SU-DHL-6 (cell line): ENCODE results near the gene DMRTA1.

ENCODE experiments used
- H2AFZ ChIP-seq: fragments of 200-600 bp; sonication (generic); 2 replicates; pipeline ENCODE4 v1.6.1; 2014; ENCODE audit warnings: low read depth, mild to moderate bottlenecking, moderate library complexity, mixed read lengths, antibody characterized with exemption, low read length; ENCODE audit not compliant: severe bottlenecking
- H3F3A ChIP-seq: fragments of 200-600 bp; shearing (Covaris generic); 2 replicates; pipeline ENCODE4 v1.6.0; 2016; ENCODE audit warnings: antibody characterized with exemption, mild to moderate bottlenecking; ENCODE audit not compliant: insufficient read depth
- H3K27ac ChIP-seq: fragments of 200-600 bp; sonication (generic); 2 replicates; pipeline ENCODE4 v1.5.1; 2016; ENCODE audit warnings: low read depth, mild to moderate bottlenecking, low read length, moderate library complexity, mixed read lengths
- H3K27me3 ChIP-seq: fragments of 200-600 bp; sonication (generic), shearing (Covaris generic); 2 replicates; pipeline ENCODE4 v1.6.0; 2014; ENCODE audit warnings: mild to moderate bottlenecking, low read length
- H3K36me3 ChIP-seq: fragments of 200-600 bp; sonication (generic); 2 replicates; pipeline ENCODE4 v1.6.1; 2014; ENCODE audit warnings: mild to moderate bottlenecking, low read length, mixed read lengths
- H3K4me2 ChIP-seq: fragments of 300-600, 200-600 bp; shearing (Covaris generic), sonication (generic); 2 replicates; pipeline ENCODE4 v1.6.0; 2014; ENCODE audit warnings: low read length, low read depth, mild to moderate bottlenecking; ENCODE audit not compliant: poor library complexity, severe bottlenecking
- H3K4me3 ChIP-seq: fragments of 200-600 bp; sonication (generic); 2 replicates; pipeline ENCODE4 v1.5.1; 2014; ENCODE audit warnings: antibody characterized with exemption, low read length, mild to moderate bottlenecking, mixed read lengths; ENCODE audit not compliant: insufficient read depth, poor library complexity, severe bottlenecking
- H3K79me2 ChIP-seq: fragments of 200-600 bp; sonication (generic); 2 replicates; pipeline ENCODE4 v1.6.1; 2014; ENCODE audit warnings: mild to moderate bottlenecking, low read length, moderate library complexity; ENCODE audit not compliant: insufficient read depth
- H3K9ac ChIP-seq: fragments of 200-600 bp; sonication (generic); 2 replicates; pipeline ENCODE4 v1.7.0; 2014; ENCODE audit warnings: mild to moderate bottlenecking, low read length
- H3K9me2 ChIP-seq: fragments of 200-600 bp; sonication (generic); replicated peaks from 2 replicates; pipeline ENCODE4 v1.6.1; 2014; ENCODE audit warnings: low read length; ENCODE audit not compliant: insufficient read depth
- H3K9me3 ChIP-seq: fragments of 200-600 bp; sonication (generic); 2 replicates; pipeline ENCODE4 v1.6.1; 2014; ENCODE audit warnings: low read length, mixed read lengths; ENCODE audit not compliant: insufficient read depth
- H4K20me1 ChIP-seq: fragments of 200-600 bp; sonication (generic); 2 replicates; pipeline ENCODE4 v1.6.1; 2014; ENCODE audit warnings: low read depth, mild to moderate bottlenecking, antibody characterized with exemption, low read length, moderate library complexity, mixed read lengths
- CTCF ChIP-seq: fragments of 200-600 bp; sonication (generic); IDR thresholded peaks from one replicate; pipeline ENCODE4 v1.5.1; 2017; ENCODE audit warnings: antibody characterized with exemption, mild to moderate bottlenecking, low read length, moderate library complexity; ENCODE audit not compliant: insufficient read depth, poor library complexity, severe bottlenecking
- EZH2phosphoT487 ChIP-seq: fragments of 200-600 bp; sonication (generic), shearing (Covaris generic); conservative IDR thresholded peaks from 2 replicates; pipeline ENCODE4 v1.6.1; 2018; ENCODE audit warnings: mild to moderate bottlenecking, antibody characterized with exemption, low read length, moderate library complexity, mixed read lengths

Gene DMRTA1

DNA sequence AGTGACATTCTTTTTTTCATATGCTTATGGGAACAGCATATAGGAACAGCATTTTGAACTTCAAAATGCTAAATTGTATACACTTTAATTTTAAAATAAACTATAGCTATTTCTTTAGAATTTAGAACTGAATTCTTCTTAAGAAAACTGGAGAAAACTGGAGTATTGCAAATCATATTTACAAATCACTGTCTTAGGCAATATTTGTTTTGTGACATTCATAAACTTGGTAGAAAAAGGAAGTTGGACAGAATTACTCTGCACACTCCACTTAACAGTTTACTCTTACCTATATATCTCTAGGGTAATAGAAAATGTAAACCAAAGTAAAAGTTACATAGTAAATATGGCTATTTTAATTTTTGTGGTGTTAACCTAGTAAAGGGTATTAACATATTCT lies 3.1 kb downstream of the DMRTA1 start:
- no peaks in the 10 kb centered on the region for H3K79me2 ChIP-seq
- H4K20me1 ChIP-seq = no peaks in the 10 kb centered on the region
- H3K9me3 ChIP-seq = no peaks in the 10 kb centered on the region
- H3K36me3 ChIP-seq = no peaks in the 10 kb centered on the region
- no peaks in the 10 kb centered on the region for H3F3A ChIP-seq
- no peak overlapping the region for H3K9ac ChIP-seq
- no peaks in the 10 kb centered on the region; the same call in 1 of the 2 replicates for H3K27me3 ChIP-seq
- TF ChIP-seq CTCF (no peak), EZH2phosphoT487 (no peak)
- H3K9me2 ChIP-seq = no peaks in the 10 kb centered on the region
- H3K4me2 ChIP-seq = no peak overlapping the region
- H3K27ac ChIP-seq = no peak overlapping the region
- H2AFZ ChIP-seq = no peak overlapping the region
- H3K4me3 ChIP-seq = no peak overlapping the region

- no peaks in the 10 kb centered on the region for H3K9me2 ChIP-seq
- H3K4me2 ChIP-seq = no peak overlapping the region
- H3K36me3 ChIP-seq = no peaks in the 10 kb centered on the region
- H3F3A ChIP-seq = no peaks in the 10 kb centered on the region
- H3K9ac ChIP-seq = no peak overlapping the region
- no peaks in the 10 kb centered on the region for H3K79me2 ChIP-seq
- TF ChIP-seq CTCF (peak; percentile 96), EZH2phosphoT487 (no peak)
- H4K20me1 ChIP-seq = no peaks in the 10 kb centered on the region
- no peak overlapping the region for H3K4me3 ChIP-seq
- no peak overlapping the region for H3K27ac ChIP-seq
- no peaks in the 10 kb centered on the region; the same call in 1 of the 2 replicates for H3K27me3 ChIP-seq
- H3K9me3 ChIP-seq = no peaks in the 10 kb centered on the region
- no peak overlapping the region for H2AFZ ChIP-seq
These were observed 5.9 kb downstream of the DMRTA1 start for GRCh38 chr9:22452415-22453010.

- H3K9me3 ChIP-seq = no peaks in the 10 kb centered on the region
- no peak overlapping the region for H3K4me2 ChIP-seq
- H3K36me3 ChIP-seq = no peaks in the 10 kb centered on the region
- H3K9ac ChIP-seq = no peak overlapping the region
- H3K27ac ChIP-seq = no peak overlapping the region
- TF ChIP-seq CTCF (no peak), EZH2phosphoT487 (no peak)
- no peaks in the 10 kb centered on the region for H3K79me2 ChIP-seq
- H3K4me3 ChIP-seq = no peak overlapping the region
- no peaks in the 10 kb centered on the region for H3F3A ChIP-seq
- no peak overlapping the region for H2AFZ ChIP-seq
- H3K9me2 ChIP-seq = no peaks in the 10 kb centered on the region
- no peaks in the 10 kb centered on the region for H4K20me1 ChIP-seq
- H3K27me3 ChIP-seq = no peaks in the 10 kb centered on the region; the same call in 1 of the 2 replicates
These were observed 7.4 kb downstream of the DMRTA1 start for GRCh38 chr9:22454016-22454415.
